H9 (cell line): ENCODE measurements around the gene VPS13C. TPM values are rescaled to one million over a fixed set of nuclear protein-coding genes. Genes with fewer than 3 reads are reported as not detected.

Source experiments
- DNase-seq: peaks from one replicate; pipeline ENCODE4 v3.0.0-alpha.2; 2017
- H2AFZ ChIP-seq: one replicate; pipeline ENCODE4 v1.6.1; 2013; ENCODE audit warnings: mild to moderate bottlenecking, low read length, control low read depth, moderate library complexity
- H2AK5ac ChIP-seq: 2 replicates; pipeline ENCODE4 v1.6.1; 2013; ENCODE audit warnings: low read length, control low read depth, mixed read lengths; ENCODE audit not compliant: insufficient read length
- H2BK120ac ChIP-seq: one replicate; pipeline ENCODE4 v1.6.1; 2013; ENCODE audit warnings: low read depth, mild to moderate bottlenecking, low read length, control low read depth, inconsistent platforms; ENCODE audit not compliant: poor library complexity, severe bottlenecking
- H2BK12ac ChIP-seq: 2 replicates; pipeline ENCODE4 v1.6.1; 2013; ENCODE audit warnings: low read length, control low read depth, mixed read lengths, low read depth; ENCODE audit not compliant: insufficient read length
- H2BK15ac ChIP-seq: 2 replicates; pipeline ENCODE4 v1.6.1; 2013; ENCODE audit warnings: low read depth, low read length, control low read depth
- H2BK20ac ChIP-seq: one replicate; pipeline ENCODE4 v1.6.1; 2013; ENCODE audit warnings: low read depth, mild to moderate bottlenecking, low read length, control low read depth, inconsistent platforms; ENCODE audit not compliant: poor library complexity, severe bottlenecking
- H2BK5ac ChIP-seq: 2 replicates; pipeline ENCODE4 v1.6.1; 2013; ENCODE audit warnings: low read length, control low read depth, mixed read lengths; ENCODE audit not compliant: insufficient read length
- H3K14ac ChIP-seq: 2 replicates; pipeline ENCODE4 v1.6.1; 2013; ENCODE audit warnings: low read length, control low read depth; ENCODE audit not compliant: insufficient read depth
- H3K18ac ChIP-seq: 2 replicates; pipeline ENCODE4 v1.6.1; 2013; ENCODE audit warnings: low read depth, mild to moderate bottlenecking, mixed read lengths, low read length, control low read depth; ENCODE audit not compliant: insufficient read length
- H3K23ac ChIP-seq: 2 replicates; pipeline ENCODE4 v1.6.1; 2013; ENCODE audit warnings: low read length, control low read depth, mixed read lengths, low read depth; ENCODE audit not compliant: insufficient read length
- H3K23me2 ChIP-seq: 2 replicates; pipeline ENCODE4 v1.6.1; 2013; ENCODE audit warnings: low read depth, mild to moderate bottlenecking, mixed read lengths, low read length, control low read depth; ENCODE audit not compliant: insufficient read length, poor library complexity, severe bottlenecking
- H3K27ac ChIP-seq: 2 replicates; pipeline ENCODE4 v1.5.1; 2013; ENCODE audit warnings: low read length, control low read depth, mixed read lengths, low read depth; ENCODE audit not compliant: insufficient read length
- H3K27me3 ChIP-seq: 2 replicates; pipeline ENCODE4 v1.6.1; 2013; ENCODE audit warnings: low read length, control low read depth, inconsistent platforms; ENCODE audit not compliant: insufficient read depth
- H3K4ac ChIP-seq: 2 replicates; pipeline ENCODE4 v1.6.1; 2013; ENCODE audit warnings: low read depth, mild to moderate bottlenecking, control low read depth, inconsistent platforms, low read length, moderate library complexity
- H3K4me1 ChIP-seq: 2 replicates; pipeline ENCODE4 v1.6.1; 2013; ENCODE audit warnings: low read length, control low read depth, inconsistent platforms; ENCODE audit not compliant: insufficient read depth
- H3K4me2 ChIP-seq: 2 replicates; pipeline ENCODE4 v1.6.1; 2013; ENCODE audit warnings: low read length, control low read depth, mixed read lengths; ENCODE audit not compliant: insufficient read length, insufficient read depth
- H3K56ac ChIP-seq: 2 replicates; pipeline ENCODE4 v1.6.1; 2013; ENCODE audit warnings: low read depth, mild to moderate bottlenecking, mixed read lengths, low read length, control low read depth; ENCODE audit not compliant: insufficient read length
- H3K79me1 ChIP-seq: 2 replicates; pipeline ENCODE4 v1.6.1; 2013; ENCODE audit warnings: low read depth, mild to moderate bottlenecking, moderate library complexity, low read length, control low read depth, inconsistent platforms; ENCODE audit not compliant: insufficient read depth, poor library complexity, severe bottlenecking
- H3K79me2 ChIP-seq: 2 replicates; pipeline ENCODE4 v1.6.1; 2013; ENCODE audit warnings: low read length, control low read depth, inconsistent platforms; ENCODE audit not compliant: insufficient read depth
- H3K9ac ChIP-seq: 2 replicates; pipeline ENCODE4 v1.6.1; 2013; ENCODE audit warnings: low read length, control low read depth, mixed read lengths; ENCODE audit not compliant: insufficient read length; ENCODE audit errors: extremely low read depth
- H3K9me3 ChIP-seq: one replicate; pipeline ENCODE4 v1.6.1; 2013; ENCODE audit warnings: low read depth, low read length, inconsistent platforms; ENCODE audit not compliant: control insufficient read depth
- H3T11ph ChIP-seq: one replicate; pipeline ENCODE4 v1.6.1; 2013; ENCODE audit warnings: mild to moderate bottlenecking, low read length, control low read depth, inconsistent platforms
- H4K20me1 ChIP-seq: one replicate; pipeline ENCODE4 v1.6.1; 2013; ENCODE audit not compliant: control insufficient read depth, insufficient read length, insufficient read depth
- H4K5ac ChIP-seq: 2 replicates; pipeline ENCODE4 v1.6.1; 2013; ENCODE audit warnings: low read depth, mild to moderate bottlenecking, mixed read lengths, low read length, control low read depth; ENCODE audit not compliant: insufficient read length
- H4K8ac ChIP-seq: replicated peaks from 2 replicates; pipeline ENCODE4 v1.6.1; 2013; ENCODE audit warnings: low read length, control low read depth, mixed read lengths, low read depth; ENCODE audit not compliant: insufficient read length
- H4K91ac ChIP-seq: 2 replicates; pipeline ENCODE4 v1.6.1; 2013; ENCODE audit warnings: low read depth, mild to moderate bottlenecking, moderate library complexity, mixed read lengths, low read length, control low read depth; ENCODE audit not compliant: insufficient read length
- H3K27ac Mint-ChIP-seq, 3 experiments: 2 replicates in 2 of 3; 3 replicates in 1 of 3; pipeline ENCODE4 v1.8.0; 2020 to 2021; ENCODE audit warnings: mixed read lengths in 3 of 3, mild to moderate bottlenecking in 1 of 3, moderate library complexity in 1 of 3
- H3K27me3 Mint-ChIP-seq: 2 replicates; pipeline ENCODE4 v1.8.0; 2021; ENCODE audit warnings: low read depth, mild to moderate bottlenecking, moderate library complexity, mixed read lengths
- H3K36me3 Mint-ChIP-seq, 3 experiments: 2 replicates in 2 of 3; 3 replicates in 1 of 3; pipeline ENCODE4 v1.8.0; 2020 to 2021; ENCODE audit warnings: low read depth in 3 of 3, mixed read lengths in 3 of 3; ENCODE audit not compliant: insufficient read depth in 1 of 3
- H3K4me1 Mint-ChIP-seq, 2 experiments: 2 replicates each; pipeline ENCODE4 v1.8.0; 2020; ENCODE audit warnings: mixed read lengths in 2 of 2
- H3K4me3 Mint-ChIP-seq, 2 experiments: 2 replicates in 1 of 2; 3 replicates in 1 of 2; pipeline ENCODE4 v1.8.0; 2020 to 2021; ENCODE audit warnings: mild to moderate bottlenecking in 2 of 2, mixed read lengths in 2 of 2, moderate library complexity in 1 of 2
- H3K9me3 Mint-ChIP-seq, 2 experiments: 2 replicates in 1 of 2; 3 replicates in 1 of 2; pipeline ENCODE4 v1.8.0; 2020; ENCODE audit warnings: mild to moderate bottlenecking in 2 of 2, mixed read lengths in 2 of 2, moderate library complexity in 1 of 2
- CTCF ChIP-seq: fragments of 200-600 bp; sonication (generic); conservative IDR thresholded peaks from 3 replicates; pipeline ENCODE4 v1.8.0; 2021; ENCODE audit warnings: antibody characterized with exemption, mild to moderate bottlenecking
- WGBS: extraction: QIAGEN DNeasy Blood & Tissue Kit; methylation state at CpG from one replicate; pipeline ENCODE4 v1.1.7; 2013; ENCODE audit warnings: missing lambda C conversion rate, low lambda C conversion rate, mixed read lengths; ENCODE audit not compliant: insufficient read length; ENCODE audit errors: extremely low coverage; 5-methylcytosine and 5-hydroxymethylcytosine counted together
- total RNA-seq: library from RNA; stranded (reverse); gene quantifications from 2 replicates; pipeline ENCODE4 v1.2.1, GENCODE V29; 2021

VPS13C gene
- total RNA-seq, 1 experiment from 2014 or later, result 14.2 TPM

GRCh38 chr15:61907753-61908086 lies 152.5 kb downstream of the VPS13C start:
- WGBS, result no CpG with 5 or more reads among the region's 1 CpG
- H3K18ac ChIP-seq, result no peak overlapping the region
- H4K91ac ChIP-seq, result no peak overlapping the region
- Mint-ChIP-seq H3K9me3 (no peaks in the 10 kb centered on the region; a peak in 1 of 5 replicates), H3K27me3 (no peaks in the 10 kb centered on the region), H3K36me3 (peaks cover 0 to 6% (median 3%) of the 10 kb centered on the region in 3 experiments; a peak in 4 of 7 replicates), H3K4me3 (no peak overlapping the region), H3K4me1 (no peaks in the 10 kb centered on the region), H3K27ac (no peak overlapping the region)
- H3K23me2 ChIP-seq, result no peaks in the 10 kb centered on the region
- H4K5ac ChIP-seq, result no peak overlapping the region
- no peak overlapping the region for H3K9ac ChIP-seq
- H3T11ph ChIP-seq, result no peak overlapping the region
- no peaks in the 10 kb centered on the region for H3K79me1 ChIP-seq
- H2BK20ac ChIP-seq, result no peak overlapping the region
- H2AFZ ChIP-seq, result no peak overlapping the region
- H2BK120ac ChIP-seq, result no peak overlapping the region
- no peaks in the 10 kb centered on the region for H3K4me1 ChIP-seq
- no peaks in the 10 kb centered on the region for H3K27me3 ChIP-seq
- H4K20me1 ChIP-seq, result no peaks in the 10 kb centered on the region
- H2BK15ac ChIP-seq, result no peak overlapping the region
- no peak for TF ChIP-seq CTCF
- H2AK5ac ChIP-seq, result no peak overlapping the region
- no peak overlapping the region for H3K27ac ChIP-seq
- H4K8ac ChIP-seq, result no peak overlapping the region
- H3K9me3 ChIP-seq, result no peaks in the 10 kb centered on the region
- H3K79me2 ChIP-seq, result no peaks in the 10 kb centered on the region
- no peak overlapping the region for H3K4me2 ChIP-seq
- no peak for DNase-seq
- no peak overlapping the region for H3K56ac ChIP-seq
- no peak overlapping the region for H2BK5ac ChIP-seq
- no peak overlapping the region for H3K4ac ChIP-seq
- no peak overlapping the region for H2BK12ac ChIP-seq
- H3K23ac ChIP-seq, result no peak overlapping the region
- H3K14ac ChIP-seq, result no peak overlapping the region
